Measurements from ENCODE around the gene ADRA2B. TPM values are rescaled to one million over a fixed set of nuclear protein-coding genes. Genes with fewer than 3 reads are reported as not detected.

Gene ADRA2B
- total RNA-seq: 1 to 10 TPM; 1.7 to 8.1 (median 3.2) TPM
- long read RNA-seq: 0 reads

GRCh38 chr2:96116424-96116878 is at the start of gene ADRA2B:
Gene ADRA2B (minus strand): TSS chr2:96116571. CDS start chr2:96116149, 422 bp downstream.
- peak within 1 kb of the TSS in 1 of 3 donors; percentile 15 for H3K27ac ChIP-seq
- DNase-seq (peak; percentile 65 to 80 (median 69)), ATAC-seq (peak; percentile 66 to 80 (median 70))
- WGBS (ENCODE audit: insufficient coverage, low coverage, low lambda C conversion rate, missing lambda C conversion rate): 9% methylated on average over 7 of the region's 64 CpGs
- peaks cover 0 to 6% (median 0%) of the 10 kb centered on the region in 4 donors for H3K4me1 ChIP-seq
- TF ChIP-seq POLR2A (IDR thresholded peaks at IDR 0.05) (no peak), CTCF (IDR thresholded peaks at IDR 0.05) (no peak)
- H3K27me3 ChIP-seq: no peaks in the 10 kb centered on the region
- intact Hi-C loops (cut with DNase I): no loop called here
- no peaks in the 10 kb centered on the region for H3K36me3 ChIP-seq
- H3K4me3 ChIP-seq: peak within 1 kb of the TSS; percentile 59 to 63 (median 62)
- no peaks in the 10 kb centered on the region for H3K9me3 ChIP-seq

GRCh38 chr2:96164459-96165184 is 48.3 kb upstream of the ADRA2B start:
- Histone ChIP-seq H3K4me1 (no peaks in the 10 kb centered on the region), H3K4me3 (no peak overlapping the region), H3K9me3 (no peaks in the 10 kb centered on the region), H3K27ac (no peak overlapping the region), H3K36me3 (no peaks in the 10 kb centered on the region), H3K27me3 (no peaks in the 10 kb centered on the region)
- no peak for TF ChIP-seq POLR2A (IDR thresholded peaks at IDR 0.05)
- no peak for TF ChIP-seq CTCF (IDR thresholded peaks at IDR 0.05)
- intact Hi-C loops (cut with DNase I): no loop called here
- WGBS (ENCODE audit: insufficient coverage, low coverage, low lambda C conversion rate, missing lambda C conversion rate): 95% methylated on average over 3 of the region's 18 CpGs
- ATAC-seq (peak; percentile 31 to 61 (median 50)), DNase-seq (no peak)

GRCh38 chr2:96163768-96164429 is 47.5 kb upstream of the ADRA2B start:
- H3K4me1 ChIP-seq: no peaks in the 10 kb centered on the region
- TF ChIP-seq POLR2A (IDR thresholded peaks at IDR 0.05): no peak
- TF ChIP-seq CTCF (IDR thresholded peaks at IDR 0.05): no peak
- DNase-seq: no peak
- intact Hi-C loops (cut with DNase I): no loop called here
- H3K36me3 ChIP-seq: no peaks in the 10 kb centered on the region
- 58% methylated on average over 8 of the region's 13 CpGs for WGBS (ENCODE audit: insufficient coverage, low coverage, low lambda C conversion rate, missing lambda C conversion rate)
- H3K9me3 ChIP-seq: no peaks in the 10 kb centered on the region
- no peaks in the 10 kb centered on the region for H3K27me3 ChIP-seq
- no peak overlapping the region for H3K27ac ChIP-seq
- H3K4me3 ChIP-seq: no peak overlapping the region
- peak; percentile 25 to 60 (median 50) for ATAC-seq

GRCh38 chr2:96163415-96163767 is 47.0 kb upstream of the ADRA2B start:
- Histone ChIP-seq H3K4me1 (no peaks in the 10 kb centered on the region), H3K36me3 (no peaks in the 10 kb centered on the region), H3K9me3 (no peaks in the 10 kb centered on the region), H3K27ac (no peak overlapping the region), H3K27me3 (no peaks in the 10 kb centered on the region), H3K4me3 (no peak overlapping the region)
- no CpG with 5 or more reads among the region's 5 CpGs for WGBS (ENCODE audit: insufficient coverage, low coverage, low lambda C conversion rate, missing lambda C conversion rate)
- intact Hi-C loops (cut with DNase I): no loop called here
- TF ChIP-seq POLR2A (IDR thresholded peaks at IDR 0.05) (no peak), CTCF (IDR thresholded peaks at IDR 0.05) (no peak)
- DNase-seq (no peak), ATAC-seq (no peak)
